NCI-H1694 (cell line): ENCODE results near the gene MBD5.

Experiments
- DNase-seq: peaks from one replicate; lab custom pipeline; 2025; lab: John Stamatoyannopoulos, UW

Gene MBD5

GRCh38 chr2:148303161-148303560 is 282.3 kb downstream of the MBD5 start:
- no peak for DNase-seq

DNA sequence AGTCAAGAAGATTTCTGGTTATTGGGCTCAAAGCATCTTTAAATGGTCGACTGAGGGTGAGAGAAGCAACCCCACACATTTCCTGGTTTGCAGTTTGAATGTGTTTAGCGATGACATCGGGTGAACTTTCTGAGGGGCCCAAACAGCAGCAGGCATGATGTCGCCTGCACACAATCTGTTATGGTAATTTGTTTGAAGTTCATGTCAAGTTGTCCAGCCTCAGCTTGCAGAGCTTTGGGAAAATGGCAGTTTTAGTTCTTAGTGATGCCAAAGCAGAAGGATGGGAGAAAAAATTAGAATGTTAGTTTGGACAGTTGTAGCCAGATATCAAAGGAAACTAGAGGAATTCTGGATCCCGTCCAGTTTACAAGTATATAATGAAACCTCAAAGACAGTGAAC is 284.6 kb downstream of the MBD5 start:
- DNase-seq, result peak; percentile 25

DNA sequence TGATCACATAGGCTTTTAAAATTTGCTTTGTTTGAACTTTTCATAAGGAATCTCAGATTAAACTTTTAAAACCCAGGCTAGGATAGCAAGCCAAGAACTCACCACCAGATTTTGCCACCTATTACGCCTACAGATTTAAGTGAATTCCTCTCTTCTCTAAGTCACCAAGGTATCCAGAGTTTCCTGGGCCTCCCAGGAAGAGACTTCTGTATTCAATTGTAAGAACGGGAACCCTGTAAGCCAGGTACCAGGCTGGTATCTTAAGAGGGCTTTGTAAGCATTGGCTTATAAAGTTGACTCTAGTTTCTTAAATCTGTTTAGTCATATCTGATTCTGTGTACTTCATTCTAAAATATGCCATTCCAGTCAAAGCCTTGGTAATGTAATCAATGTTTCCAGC is 285.1 kb downstream of the MBD5 start:
- no peak for DNase-seq

GRCh38 chr2:148317598-148317997 is 296.7 kb downstream of the MBD5 start:
- no peak for DNase-seq

GRCh38 chr2:148338541-148338940 is 317.6 kb downstream of the MBD5 start:
- no peak for DNase-seq

GRCh38 chr2:148342086-148342485 is 321.2 kb downstream of the MBD5 start:
- no peak for DNase-seq

GRCh38 chr2:148350199-148350598 is 329.3 kb downstream of the MBD5 start:
- no peak for DNase-seq

DNA sequence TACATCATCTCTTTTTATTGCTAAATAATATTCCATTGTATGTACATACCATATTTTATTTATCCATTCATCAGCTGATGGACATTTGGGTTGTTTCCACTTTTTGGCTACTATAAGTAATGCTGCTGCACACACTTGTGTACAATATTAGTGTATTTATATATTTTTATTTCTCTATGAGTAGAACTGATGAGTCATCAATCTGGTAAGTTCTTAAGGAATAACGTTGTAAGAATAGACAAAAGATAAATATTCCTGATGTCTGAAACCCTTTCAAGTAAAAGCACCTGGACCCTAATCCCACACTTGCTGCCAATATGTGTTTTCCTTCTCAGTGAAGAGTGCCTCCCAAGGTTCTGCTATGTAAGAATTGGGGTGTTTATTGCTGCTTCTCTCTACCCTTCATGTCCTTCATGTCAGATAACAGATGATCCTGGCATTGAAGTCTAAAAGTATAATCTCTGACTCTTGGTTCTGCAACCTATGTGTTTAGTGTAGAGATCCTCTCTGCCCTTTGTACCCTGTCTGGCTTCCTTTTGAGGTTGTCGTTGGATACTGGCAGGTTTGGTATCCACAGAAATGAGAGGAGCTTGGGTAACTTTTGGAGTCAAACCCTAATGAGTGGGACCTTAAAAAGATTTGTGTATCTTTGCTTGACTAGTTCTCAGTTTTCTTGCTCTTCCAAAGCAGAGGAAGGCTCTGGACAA is 330.7 kb downstream of the MBD5 start:
- DNase-seq, result no peak

- DNase-seq, result no peak
Measured at GRCh38 chr2:148358375-148358774, 337.5 kb downstream of the MBD5 start.

DNA sequence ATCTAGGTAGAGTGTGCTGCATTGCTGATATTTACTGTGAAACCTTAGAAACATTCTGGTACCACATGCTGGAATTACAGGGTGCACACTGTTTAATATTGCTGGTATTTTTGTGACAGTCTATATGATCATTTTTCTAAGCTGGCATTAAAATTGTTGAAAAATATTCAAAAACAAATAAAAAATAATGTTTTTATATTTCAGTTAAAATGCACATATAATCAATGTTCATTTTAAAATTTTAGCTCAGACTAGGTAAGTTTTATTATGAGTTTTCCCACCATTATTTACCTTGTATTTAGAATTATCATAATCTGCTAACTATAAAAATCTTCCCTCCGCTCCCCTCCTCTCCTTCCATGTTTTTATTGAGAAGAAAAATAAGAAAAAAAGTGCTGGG is 339.8 kb downstream of the MBD5 start:
- DNase-seq, result no peak

DNA sequence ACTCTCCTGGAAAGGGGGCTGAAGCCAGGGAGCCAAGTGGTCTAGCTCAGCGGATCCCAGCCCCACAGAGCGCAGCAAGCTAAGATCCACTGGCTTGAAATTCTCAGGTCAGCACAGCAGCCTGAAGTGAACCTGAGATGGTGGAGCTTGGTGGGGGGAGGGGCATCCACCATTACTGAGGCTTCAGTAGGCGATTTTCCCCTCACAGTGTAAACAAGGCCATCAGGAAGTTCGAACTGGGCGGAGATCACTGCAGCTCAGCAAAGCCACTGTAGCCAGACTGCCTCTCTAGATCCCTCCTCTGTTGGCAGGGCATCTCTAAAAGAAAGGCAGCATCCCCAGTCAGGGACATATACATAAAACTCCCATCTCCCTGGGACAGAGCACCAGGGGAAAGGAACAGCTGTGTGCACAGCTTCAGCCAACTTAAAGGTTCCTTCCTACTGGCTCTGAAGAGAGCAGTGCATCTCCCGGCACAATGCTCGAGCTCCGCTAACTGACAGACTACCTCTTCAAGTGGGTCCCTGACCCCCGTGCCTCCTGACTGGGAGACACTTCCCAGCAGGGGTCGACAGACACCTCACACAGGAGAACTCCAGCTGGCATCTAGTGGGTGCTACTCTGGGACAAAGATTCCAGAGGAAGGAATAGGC is 341.4 kb downstream of the MBD5 start:
- no peak for DNase-seq

DNA sequence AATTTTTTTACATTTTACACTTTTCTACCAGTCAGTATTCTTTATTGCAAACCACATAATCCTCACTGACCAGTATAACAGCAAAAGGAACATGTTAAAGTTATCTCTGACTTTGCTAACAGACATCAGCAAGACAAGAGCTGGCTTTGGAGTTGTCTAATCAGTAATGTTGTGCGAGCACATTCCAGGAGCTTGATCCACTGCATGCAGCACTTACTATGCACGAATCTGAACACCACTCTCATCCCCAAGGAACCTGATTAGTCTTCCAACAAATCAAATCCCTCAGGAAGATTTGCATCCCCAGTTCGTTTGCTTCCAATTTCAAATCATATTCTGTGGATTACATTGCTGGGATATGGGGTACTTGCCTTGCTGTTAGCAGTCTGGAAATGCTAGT is 354.3 kb downstream of the MBD5 start:
- DNase-seq, result no peak

DNA sequence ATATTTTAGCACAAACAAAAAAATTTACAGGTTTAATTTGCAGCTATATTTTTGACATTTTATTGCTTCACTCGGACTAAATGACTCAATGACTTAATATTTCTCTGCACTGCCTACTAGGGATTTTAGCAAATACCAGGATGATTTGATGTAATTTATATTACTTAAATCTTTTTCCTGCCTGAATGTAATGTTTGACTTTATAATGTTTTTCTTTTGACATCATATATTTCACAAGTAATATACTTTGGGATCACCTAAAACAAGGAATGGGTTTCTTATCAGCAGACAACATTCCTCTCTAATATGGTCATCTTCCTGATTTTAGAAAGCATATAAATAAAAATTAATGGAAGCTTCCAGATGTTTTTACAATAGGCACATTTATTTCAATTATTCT is 370.4 kb downstream of the MBD5 start:
- DNase-seq, result no peak

DNA sequence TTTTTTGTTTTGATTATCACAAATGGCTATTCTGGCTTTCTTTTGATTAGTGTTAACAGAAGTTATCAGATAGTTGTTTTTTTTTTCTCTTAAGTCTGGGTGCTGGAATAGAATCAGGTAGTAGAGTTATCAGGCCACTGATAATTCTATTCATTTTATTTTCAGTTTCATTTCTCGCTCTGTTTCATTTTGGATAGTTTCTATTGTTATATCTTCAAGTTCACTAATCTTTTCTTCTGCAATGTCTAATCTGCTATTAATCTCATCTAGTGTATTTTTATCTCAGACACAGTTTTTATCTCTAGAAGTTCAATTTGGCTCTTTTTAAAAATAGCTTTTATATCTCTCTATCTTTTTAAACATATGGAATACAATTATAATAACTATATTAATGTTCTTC is 381.9 kb downstream of the MBD5 start:
- DNase-seq, result no peak

DNA sequence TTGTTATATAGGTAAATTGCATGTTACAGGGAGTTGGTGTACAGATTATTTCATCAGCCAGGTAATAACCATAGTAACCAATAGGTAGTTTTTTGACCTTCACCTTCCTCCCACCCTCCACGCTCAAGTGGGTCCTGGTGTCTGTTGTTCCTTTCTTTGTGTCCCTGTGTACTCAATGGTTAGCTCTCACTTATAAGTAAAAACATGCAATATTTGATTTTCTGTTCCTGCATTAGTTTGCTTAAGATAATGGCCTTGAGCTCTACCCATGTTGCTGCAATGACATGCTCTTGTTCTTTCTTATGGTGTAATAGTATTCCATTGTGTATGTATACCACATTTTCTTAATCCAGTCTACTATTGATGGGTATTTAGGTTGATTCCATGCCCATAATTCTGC is 390.0 kb downstream of the MBD5 start:
- no peak for DNase-seq

- no peak for DNase-seq
Measured at GRCh38 chr2:148416248-148416647, 395.4 kb downstream of the MBD5 start.

DNA sequence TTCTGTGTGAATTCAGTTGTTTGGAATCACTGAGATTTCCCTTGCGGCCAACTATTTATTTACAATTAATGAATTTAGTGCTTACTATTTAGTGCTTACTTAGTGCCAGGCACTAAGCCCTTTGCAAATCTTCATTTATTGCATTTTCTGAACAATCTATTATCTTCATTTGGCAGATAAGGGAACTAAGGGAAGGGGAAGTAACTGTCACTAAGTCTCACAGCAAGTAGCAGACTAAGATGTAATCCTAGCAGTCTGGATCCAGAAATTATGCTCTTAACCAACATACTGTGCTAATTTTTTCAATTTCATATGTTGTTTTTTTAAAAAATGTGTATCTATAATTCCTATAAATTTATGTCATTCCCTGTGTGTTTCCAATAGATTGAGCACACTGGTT is 409.2 kb downstream of the MBD5 start:
- DNase-seq, result no peak

DNA sequence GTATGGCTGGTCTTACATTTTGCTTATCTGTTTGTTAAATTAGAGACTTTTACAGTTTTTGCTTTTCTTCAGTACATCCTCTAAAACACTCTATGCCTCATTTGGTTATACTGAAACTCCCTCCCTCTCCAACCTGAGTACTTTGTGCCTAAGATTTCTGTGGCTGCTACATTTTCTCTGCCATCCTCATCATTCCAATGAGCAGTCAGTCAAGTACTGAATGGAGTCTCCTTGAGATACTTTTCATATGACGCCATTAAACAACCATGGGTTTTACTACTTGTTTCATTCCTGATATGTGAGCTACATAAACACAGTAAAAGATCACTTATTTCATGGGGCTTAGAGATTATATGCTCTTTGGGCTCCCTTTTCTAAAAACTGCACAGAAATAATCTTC is 427.0 kb downstream of the MBD5 start:
- no peak for DNase-seq

- no peak for DNase-seq
Measured at GRCh38 chr2:148450531-148450930, 429.6 kb downstream of the MBD5 start.

DNA sequence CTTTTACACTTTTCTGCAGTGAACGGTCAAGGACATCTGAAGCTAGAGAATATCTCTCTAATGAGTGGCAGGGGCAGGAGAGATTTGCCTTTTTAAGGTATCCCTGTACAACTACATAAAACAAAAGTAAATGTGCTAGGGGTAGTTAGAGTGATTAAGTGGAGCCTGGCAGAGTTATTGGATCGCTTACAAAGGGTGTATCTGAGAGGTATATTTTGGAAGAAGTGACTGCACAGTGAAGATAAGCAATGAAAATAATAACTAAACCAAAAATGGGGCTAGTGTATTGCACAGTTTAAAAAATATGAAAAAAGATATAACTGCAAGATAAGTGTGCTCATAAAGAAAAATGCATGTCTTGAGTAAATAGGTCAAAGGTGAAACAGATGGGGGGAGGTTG is 430.2 kb downstream of the MBD5 start:
- no peak for DNase-seq

GRCh38 chr2:148455791-148456190 is 434.9 kb downstream of the MBD5 start:
- no peak for DNase-seq

DNA sequence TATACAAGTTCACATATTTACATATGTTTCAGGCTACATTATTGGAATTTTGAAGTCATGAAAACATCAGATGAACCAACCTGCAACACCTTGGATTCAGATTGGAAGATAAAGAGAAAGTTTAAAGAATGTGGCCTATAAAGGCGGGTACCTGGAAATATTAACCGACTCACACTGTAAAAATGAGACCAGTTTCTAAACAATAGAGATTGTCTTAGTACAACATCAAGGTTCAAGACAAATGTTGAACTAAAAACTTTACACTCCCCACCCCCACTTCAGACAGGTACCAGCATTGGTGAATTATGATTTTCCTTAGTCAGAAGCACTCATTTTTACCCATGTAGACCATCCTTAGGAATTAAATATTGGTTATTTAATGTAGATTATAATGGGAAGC is 437.3 kb downstream of the MBD5 start:
- DNase-seq, result no peak

DNA sequence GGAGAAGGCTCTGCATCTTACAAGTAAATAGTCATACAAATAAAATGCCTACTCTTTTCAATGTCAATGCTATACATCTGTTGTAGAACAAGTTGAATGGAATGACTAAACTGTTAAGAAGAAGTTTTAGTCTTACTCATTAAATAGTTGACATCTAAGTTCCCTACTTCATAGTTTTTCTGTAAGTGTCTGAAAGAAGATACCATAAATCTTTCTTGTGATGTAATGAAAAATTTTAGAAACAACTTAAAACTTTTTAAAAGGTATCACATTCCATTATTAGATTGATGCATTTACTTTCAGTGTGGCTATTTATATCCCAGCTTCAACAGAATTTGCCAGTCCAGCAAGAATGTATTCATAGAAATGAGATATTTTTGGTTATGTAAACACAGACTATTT is 438.5 kb downstream of the MBD5 start:
- no peak for DNase-seq

DNA sequence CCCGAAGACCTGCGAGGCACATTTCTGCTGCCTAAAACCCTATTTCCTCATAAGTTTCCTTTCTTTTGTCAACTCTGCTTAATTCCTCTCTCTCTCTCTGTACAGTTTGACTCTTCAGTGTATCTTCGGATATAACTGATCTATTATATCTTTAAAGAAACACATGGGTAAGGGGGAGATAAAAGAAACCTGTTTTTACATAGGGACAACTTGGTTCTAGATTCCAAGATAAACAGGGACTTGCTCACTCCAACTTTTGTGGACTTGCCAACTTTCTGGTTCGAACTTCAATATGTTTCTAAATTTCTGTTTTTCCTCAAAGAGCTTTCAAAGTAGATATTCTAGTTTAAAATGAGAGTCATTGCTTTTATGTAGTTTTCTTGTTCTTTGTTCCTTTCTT is 441.0 kb downstream of the MBD5 start:
- no peak for DNase-seq
